Progenitor cell of endocrine pancreas (in vitro differentiated cells): ENCODE data around the gene XRCC5. TPM values are rescaled to one million over a fixed set of nuclear protein-coding genes. Genes with fewer than 3 reads are reported as not detected.
A peak's percentile ranks its signal among the peaks of the same experiment; 100 is the strongest.

Experiments used
- DNase-seq: peaks from one replicate; pipeline ENCODE4 v3.0.0; 2021; ENCODE audit warnings: low spot score; ENCODE audit not compliant: unreplicated experiment
- H3K27ac Mint-ChIP-seq: 2 replicates; pipeline ENCODE4 v1.8.0; 2021; ENCODE audit warnings: mild to moderate bottlenecking, moderate library complexity, mixed read lengths
- H3K27me3 Mint-ChIP-seq: 2 replicates; pipeline ENCODE4 v1.8.0; 2021; ENCODE audit warnings: mixed read lengths
- H3K36me3 Mint-ChIP-seq: 2 replicates; pipeline ENCODE4 v1.8.0; 2022; ENCODE audit warnings: mixed read lengths; ENCODE audit not compliant: insufficient read depth
- H3K4me1 Mint-ChIP-seq: 2 replicates; pipeline ENCODE4 v1.8.0; 2021; ENCODE audit warnings: low read depth, mixed read lengths
- H3K4me3 Mint-ChIP-seq: 2 replicates; pipeline ENCODE4 v1.8.0; 2021; ENCODE audit warnings: low read depth, mild to moderate bottlenecking, moderate library complexity, mixed read lengths
- H3K9me3 Mint-ChIP-seq: 2 replicates; pipeline ENCODE4 v1.8.0; 2021; ENCODE audit warnings: low read depth, mixed read lengths
- CTCF ChIP-seq: fragments of 200-600 bp; sonication (generic); IDR thresholded peaks from one replicate; pipeline ENCODE4 v1.5.0; 2021; ENCODE audit warnings: antibody characterized with exemption, mild to moderate bottlenecking; ENCODE audit not compliant: unreplicated experiment
- total RNA-seq: library from RNA; stranded (reverse); gene quantifications from 2 replicates; pipeline ENCODE4 v1.2.1, GENCODE V29; 2021

XRCC5 gene
- total RNA-seq, 1 donor from 2014 or later: 378 TPM

GRCh38 chr2:216170076-216170763 lies 61.1 kb downstream of the XRCC5 start:
- DNase-seq: no peak
- Mint-ChIP-seq H3K4me3 (no peak overlapping the region), H3K4me1 (no peaks in the 10 kb centered on the region), H3K9me3 (peaks cover 2% of the 10 kb centered on the region), H3K27ac (peak overlapping the region; percentile 80), H3K27me3 (no peaks in the 10 kb centered on the region), H3K36me3 (peaks cover 45% of the 10 kb centered on the region)
- no peak for TF ChIP-seq CTCF

GRCh38 chr2:216171011-216171410 lies 61.9 kb downstream of the XRCC5 start:
- no peak for TF ChIP-seq CTCF
- no peak overlapping the region for H3K4me3 Mint-ChIP-seq
- no peaks in the 10 kb centered on the region for H3K27me3 Mint-ChIP-seq
- peaks cover 48% of the 10 kb centered on the region for H3K36me3 Mint-ChIP-seq
- no peak for DNase-seq
- peaks cover 3% of the 10 kb centered on the region for H3K9me3 Mint-ChIP-seq
- peak overlapping the region; percentile 33 for H3K27ac Mint-ChIP-seq
- no peaks in the 10 kb centered on the region for H3K4me1 Mint-ChIP-seq

GRCh38 chr2:216172493-216172892 lies 63.3 kb downstream of the XRCC5 start:
- TF ChIP-seq CTCF: no peak
- Mint-ChIP-seq H3K9me3 (peaks cover 3% of the 10 kb centered on the region), H3K4me1 (no peaks in the 10 kb centered on the region), H3K36me3 (peaks cover 50% of the 10 kb centered on the region), H3K27me3 (no peaks in the 10 kb centered on the region), H3K4me3 (no peak overlapping the region), H3K27ac (no peak overlapping the region)
- DNase-seq: no peak

GRCh38 chr2:216179015-216179414 lies 69.9 kb downstream of the XRCC5 start:
- no peak for TF ChIP-seq CTCF
- Mint-ChIP-seq H3K4me1 (peaks cover 6% of the 10 kb centered on the region), H3K27me3 (no peaks in the 10 kb centered on the region), H3K9me3 (peaks cover 3% of the 10 kb centered on the region), H3K4me3 (no peak overlapping the region), H3K36me3 (peaks cover 45% of the 10 kb centered on the region), H3K27ac (no peak overlapping the region)
- DNase-seq: no peak

- Mint-ChIP-seq H3K4me1 (peaks cover 12% of the 10 kb centered on the region), H3K27ac (peak overlapping the region; percentile 8), H3K36me3 (peaks cover 33% of the 10 kb centered on the region)
Observed at GRCh38 chr2:216181351-216181750, 72.2 kb downstream of the XRCC5 start.

More at GRCh38 chr2:216181351-216181750, 72.2 kb downstream of the XRCC5 start:
- H3K9me3 Mint-ChIP-seq: no peaks in the 10 kb centered on the region
- H3K27me3 Mint-ChIP-seq: no peaks in the 10 kb centered on the region
- no peak for DNase-seq
- no peak overlapping the region for H3K4me3 Mint-ChIP-seq
- no peak for TF ChIP-seq CTCF
